GM19238 (cell line): Measurements from ENCODE around the gene FNDC8.
"Not testable (repeated sequence)": the region's sequence is repeated elsewhere in the genome, so short reads cannot be mapped to it uniquely, and the experiment has no call there.

Experiments
- DNase-seq: peaks from one replicate; pipeline ENCODE4 v3.0.0; 2011; ENCODE audit warnings: low spot score; ENCODE audit not compliant: insufficient read length

FNDC8 gene

GRCh38 chr17:35121315-35121714 lies at the start of gene FNDC8:
FNDC8 (plus strand) TSS chr17:35121615; CDS start chr17:35121694, 79 bp downstream.
- no peak for DNase-seq

GRCh38 chr17:35073183-35073790 lies 48.1 kb upstream of the FNDC8 start:
- DNase-seq, result no peak

GRCh38 chr17:35073991-35074627 lies 47.3 kb upstream of the FNDC8 start:
- DNase-seq, result no peak

- no peak for DNase-seq
Observed at GRCh38 chr17:35074711-35075707, 46.4 kb upstream of the FNDC8 start.

GRCh38 chr17:35076874-35077273 lies 44.5 kb upstream of the FNDC8 start:
- DNase-seq, result no peak

- DNase-seq, result no peak
Observed at GRCh38 chr17:35079547-35080423, 41.6 kb upstream of the FNDC8 start.

GRCh38 chr17:35080536-35080935 lies 40.9 kb upstream of the FNDC8 start:
- no peak for DNase-seq

- no peak for DNase-seq
Observed at GRCh38 chr17:35081638-35082037, 39.8 kb upstream of the FNDC8 start.

- no peak for DNase-seq
Observed at GRCh38 chr17:35082073-35082657, 39.2 kb upstream of the FNDC8 start.

- no peak for DNase-seq
Observed at GRCh38 chr17:35083071-35083470, 38.3 kb upstream of the FNDC8 start.

- no peak for DNase-seq
Observed at GRCh38 chr17:35084987-35085386, 36.4 kb upstream of the FNDC8 start.

- DNase-seq, result no peak
Observed at GRCh38 chr17:35086164-35086563, 35.3 kb upstream of the FNDC8 start.

GRCh38 chr17:35086931-35087573 lies 34.4 kb upstream of the FNDC8 start:
- DNase-seq, result no peak

GRCh38 chr17:35087731-35088355 lies 33.6 kb upstream of the FNDC8 start:
- DNase-seq, result no peak

GRCh38 chr17:35088356-35088880 lies 33.0 kb upstream of the FNDC8 start:
- DNase-seq, result no peak

GRCh38 chr17:35088881-35089585 lies 32.4 kb upstream of the FNDC8 start:
- DNase-seq, result peak; percentile 77

GRCh38 chr17:35089586-35090296 lies 31.7 kb upstream of the FNDC8 start:
- no peak for DNase-seq

GRCh38 chr17:35090707-35091106 lies 30.7 kb upstream of the FNDC8 start:
- DNase-seq, result not testable (repeated sequence)
